SW480 (cell line): ENCODE results near the gene SLC27A3.
"Not testable (repeated sequence)": the region's sequence is repeated elsewhere in the genome, so short reads cannot be mapped to it uniquely, and the experiment has no call there.

Experiments
- DNase-seq: peaks from one replicate; pipeline ENCODE4 v3.0.0-alpha.2; 2016; ENCODE audit warnings: low spot score

The SLC27A3 gene

GRCh38 chr1:153780551-153780950, 5.3 kb downstream of the SLC27A3 start:
- no peak for DNase-seq

GRCh38 chr1:153782648-153783047, 7.4 kb downstream of the SLC27A3 start:
- not testable (repeated sequence) for DNase-seq

GRCh38 chr1:153783233-153784190, 8.3 kb downstream of the SLC27A3 start:
- DNase-seq = peak; percentile 83

- DNase-seq = no peak
These were observed 11.0 kb downstream of the SLC27A3 start for GRCh38 chr1:153786038-153786790.

GRCh38 chr1:153789478-153790034, 14.3 kb downstream of the SLC27A3 start:
- DNase-seq = no peak

GRCh38 chr1:153790313-153790965, 15.2 kb downstream of the SLC27A3 start:
- DNase-seq = no peak

- DNase-seq = no peak
These were observed 15.9 kb downstream of the SLC27A3 start for GRCh38 chr1:153790966-153791647.

GRCh38 chr1:153791648-153792253, 16.5 kb downstream of the SLC27A3 start:
- DNase-seq = no peak

- DNase-seq = no peak
These were observed 17.4 kb downstream of the SLC27A3 start for GRCh38 chr1:153792631-153793041.

- DNase-seq = no peak
These were observed 18.2 kb downstream of the SLC27A3 start for GRCh38 chr1:153793261-153793972.

GRCh38 chr1:153793973-153794615, 18.9 kb downstream of the SLC27A3 start:
- DNase-seq = no peak

- no peak for DNase-seq
These were observed 19.6 kb downstream of the SLC27A3 start for GRCh38 chr1:153794624-153795329.

- DNase-seq = no peak
These were observed 20.2 kb downstream of the SLC27A3 start for GRCh38 chr1:153795330-153795837.

- no peak for DNase-seq
These were observed 21.0 kb downstream of the SLC27A3 start for GRCh38 chr1:153795934-153796785.

- peak; percentile 62 for DNase-seq
These were observed 21.8 kb downstream of the SLC27A3 start for GRCh38 chr1:153796786-153797659.

- no peak for DNase-seq
These were observed 23.2 kb downstream of the SLC27A3 start for GRCh38 chr1:153798468-153798780.

GRCh38 chr1:153799016-153799415, 23.8 kb downstream of the SLC27A3 start:
- DNase-seq = no peak
